Measurements from ENCODE around the gene CEP76.

CEP76 gene

GRCh38 chr18:12703664-12704063 is 1.1 kb upstream of the CEP76 start:
- peak; percentile 14 to 41 (median 36) for DNase-seq

- DNase-seq, result no peak
Observed at GRCh38 chr18:12703096-12703567, 609 bp upstream of the CEP76 start.

- no peak for DNase-seq
Observed at GRCh38 chr18:12701161-12701560, 1.4 kb downstream of the CEP76 start.

- DNase-seq, result no peak
Observed at GRCh38 chr18:12699747-12700146, 2.8 kb downstream of the CEP76 start.

- no peak for DNase-seq
Observed at GRCh38 chr18:12694032-12694431, 8.5 kb downstream of the CEP76 start.

- DNase-seq, result no peak
Observed at GRCh38 chr18:12692206-12692605, 10.3 kb downstream of the CEP76 start.

GRCh38 chr18:12689256-12689850 is 13.2 kb downstream of the CEP76 start:
- peak; percentile 28 to 65 (median 48) for DNase-seq

- peak in 1 of 3 donors; percentile 13 for DNase-seq
Observed at GRCh38 chr18:12686100-12686499, 16.4 kb downstream of the CEP76 start.

GRCh38 chr18:12679183-12679786 is 23.2 kb downstream of the CEP76 start:
- peak; percentile 39 to 54 (median 46) for DNase-seq

GRCh38 chr18:12668041-12668440 is 34.5 kb downstream of the CEP76 start:
- no peak for DNase-seq

GRCh38 chr18:12659904-12660605 is 42.5 kb downstream of the CEP76 start:
- peak; percentile 68 to 80 (median 68) for DNase-seq

- DNase-seq, result peak; percentile 48 to 81 (median 67)
Observed at GRCh38 chr18:12658426-12659138, 43.9 kb downstream of the CEP76 start.

GRCh38 chr18:12657684-12658425 is 44.7 kb downstream of the CEP76 start, which contains the start of gene SPIRE1:
TSS of gene SPIRE1 (minus strand) at chr18:12658107. CDS start at chr18:12657866, 241 bp downstream.
- DNase-seq, result peak; percentile 80 to 91 (median 81)

- DNase-seq, result peak; percentile 54 to 78 (median 69)
Observed at GRCh38 chr18:12656938-12657683, 45.4 kb downstream of the CEP76 start.

- DNase-seq, result peak in 2 of 3 donors; percentile 26 to 38
Observed at GRCh38 chr18:12656605-12656937, 46.0 kb downstream of the CEP76 start.

GRCh38 chr18:12654971-12655370 is 47.6 kb downstream of the CEP76 start:
- no peak for DNase-seq

GRCh38 chr18:12652861-12653401 is 49.6 kb downstream of the CEP76 start:
- DNase-seq, result peak; percentile 24 to 43 (median 36)

GRCh38 chr18:12651651-12652050 is 50.9 kb downstream of the CEP76 start:
- DNase-seq, result no peak

- no peak for DNase-seq
Observed at GRCh38 chr18:12647773-12648172, 54.8 kb downstream of the CEP76 start.

- no peak for DNase-seq
Observed at GRCh38 chr18:12645751-12646203, 56.7 kb downstream of the CEP76 start.

GRCh38 chr18:12645254-12645653 is 57.3 kb downstream of the CEP76 start:
- DNase-seq, result peak; percentile 53 to 60 (median 55)
